Upper lobe of right lung (tissue), 1 donor: ENCODE results near the gene BACE1. TPM values are rescaled to one million over a fixed set of nuclear protein-coding genes. Genes with fewer than 3 reads are reported as not detected.
"Not testable (repeated sequence)": the region's sequence is repeated elsewhere in the genome, so short reads cannot be mapped to it uniquely, and the experiment has no call there.

ENCODE experiments used
- ATAC-seq: fragments of 200-7000 bp; cut with Tn5 transposase; one replicate; pipeline ENCODE4 v1.9.1; 2020; ENCODE audit warnings: mild to moderate bottlenecking, moderate library complexity
- DNase-seq: peaks from one replicate; pipeline ENCODE4 v3.0.0-alpha.2; 2020
- H3K27ac ChIP-seq: fragments of 200-600 bp; one replicate; pipeline ENCODE4 v1.8.0; 2022
- H3K27me3 ChIP-seq: fragments of 200-600 bp; one replicate; pipeline ENCODE4 v1.8.0; 2022; ENCODE audit warnings: mild to moderate bottlenecking
- H3K36me3 ChIP-seq: fragments of 200-600 bp; one replicate; pipeline ENCODE4 v1.8.0; 2022
- H3K4me1 ChIP-seq: fragments of 200-600 bp; one replicate; pipeline ENCODE4 v1.8.0; 2022
- H3K4me3 ChIP-seq: fragments of 200-600 bp; one replicate; pipeline ENCODE4 v1.8.0; 2022; ENCODE audit warnings: mild to moderate bottlenecking
- H3K9me3 ChIP-seq: fragments of 200-600 bp; one replicate; pipeline ENCODE4 v1.8.0; 2022
- intact Hi-C: fragments of 100-400 bp; cut with DNase I; formaldehyde crosslinking; loops from one replicate; pipeline ENCODE4 v1.11.0; 2022
- total RNA-seq: library from RNA; stranded (reverse); fragmentation: NEBNext Ultra II Directional; extraction: Animal tissue kit (Norgen Biotek cat#: 25700); gene quantifications from one replicate; pipeline ENCODE4 v1.2.1, GENCODE V29; 2021
- TF ChIP-seq, protein P1 (sequence below): fragments of 200-600 bp; IDR thresholded peaks from one replicate; pipeline ENCODE4 v1.8.0; 2022; ENCODE audit warnings: antibody characterized with exemption
- donor health status: DM: no; HTN: yes; CAD: no; lungs with severe emphysema.

The BACE1 gene
- total RNA-seq, 1 donor from 2014 or later, result 28.9 TPM

- H3K36me3 ChIP-seq, result no peaks in the 10 kb centered on the region
- H3K27ac ChIP-seq, result peak within 1 kb of the TSS; percentile 97
- H3K4me1 ChIP-seq, result peaks cover 9% of the 10 kb centered on the region
- peak; percentile 97 for DNase-seq
- TF ChIP-seq, protein P1, sequence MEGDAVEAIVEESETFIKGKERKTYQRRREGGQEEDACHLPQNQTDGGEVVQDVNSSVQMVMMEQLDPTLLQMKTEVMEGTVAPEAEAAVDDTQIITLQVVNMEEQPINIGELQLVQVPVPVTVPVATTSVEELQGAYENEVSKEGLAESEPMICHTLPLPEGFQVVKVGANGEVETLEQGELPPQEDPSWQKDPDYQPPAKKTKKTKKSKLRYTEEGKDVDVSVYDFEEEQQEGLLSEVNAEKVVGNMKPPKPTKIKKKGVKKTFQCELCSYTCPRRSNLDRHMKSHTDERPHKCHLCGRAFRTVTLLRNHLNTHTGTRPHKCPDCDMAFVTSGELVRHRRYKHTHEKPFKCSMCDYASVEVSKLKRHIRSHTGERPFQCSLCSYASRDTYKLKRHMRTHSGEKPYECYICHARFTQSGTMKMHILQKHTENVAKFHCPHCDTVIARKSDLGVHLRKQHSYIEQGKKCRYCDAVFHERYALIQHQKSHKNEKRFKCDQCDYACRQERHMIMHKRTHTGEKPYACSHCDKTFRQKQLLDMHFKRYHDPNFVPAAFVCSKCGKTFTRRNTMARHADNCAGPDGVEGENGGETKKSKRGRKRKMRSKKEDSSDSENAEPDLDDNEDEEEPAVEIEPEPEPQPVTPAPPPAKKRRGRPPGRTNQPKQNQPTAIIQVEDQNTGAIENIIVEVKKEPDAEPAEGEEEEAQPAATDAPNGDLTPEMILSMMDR, result no peak
- no peaks in the 10 kb centered on the region for H3K27me3 ChIP-seq
- H3K4me3 ChIP-seq, result peak within 1 kb of the TSS; percentile 88
- ATAC-seq, result peak; percentile 99
- no peaks in the 10 kb centered on the region for H3K9me3 ChIP-seq
- intact Hi-C loops, result no loop called here
These were observed 11.7 kb upstream of the BACE1 start, which contains the start of gene CEP164 for GRCh38 chr11:117327567-117328374. TSS of gene CEP164 (plus strand) at chr11:117327854. CDS start at chr11:117338587, 10,733 bp downstream.

GRCh38 chr11:117327255-117327566 is 11.2 kb upstream of the BACE1 start:
- H3K36me3 ChIP-seq, ATAC-seq, DNase-seq, H3K9me3 ChIP-seq, intact Hi-C loops, H3K27me3 ChIP-seq, H3K4me1 ChIP-seq: not testable (repeated sequence)
- peak overlapping the region; percentile 97 for H3K27ac ChIP-seq
- peak overlapping the region; percentile 88 for H3K4me3 ChIP-seq

GRCh38 chr11:117319214-117319840 is 3.3 kb upstream of the BACE1 start:
- Histone ChIP-seq H3K4me3 (no peak overlapping the region), H3K36me3 (no peaks in the 10 kb centered on the region), H3K9me3 (no peaks in the 10 kb centered on the region), H3K27me3 (no peaks in the 10 kb centered on the region), H3K4me1 (peaks cover 18% of the 10 kb centered on the region), H3K27ac (no peak overlapping the region)
- DNase-seq (no peak), ATAC-seq (no peak)
- intact Hi-C loops, result no loop called here
- TF ChIP-seq, protein P1, result no peak

DNA sequence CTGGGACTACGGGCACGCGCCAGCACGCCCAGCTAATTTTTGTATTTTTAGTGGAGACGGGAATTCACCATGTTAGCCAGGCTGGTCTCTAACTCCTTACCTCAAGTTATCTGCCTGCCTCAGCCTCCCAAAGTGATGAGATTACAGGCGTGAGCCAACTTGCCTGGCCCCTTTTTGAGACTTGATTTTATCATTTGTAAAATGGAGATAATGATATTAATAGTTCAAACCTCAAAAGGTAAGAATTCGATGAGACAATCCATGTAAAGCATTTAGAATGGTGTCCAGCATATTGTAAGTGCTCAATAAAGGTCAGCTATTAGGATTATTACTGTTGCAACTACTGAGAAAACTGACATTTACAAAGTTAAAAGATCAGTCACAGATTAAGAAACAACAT is 2.7 kb upstream of the BACE1 start:
- TF ChIP-seq, protein P1, result no peak
- Histone ChIP-seq H3K4me3 (no peak overlapping the region), H3K27me3 (no peaks in the 10 kb centered on the region), H3K9me3 (no peaks in the 10 kb centered on the region), H3K36me3 (no peaks in the 10 kb centered on the region), H3K4me1 (peaks cover 22% of the 10 kb centered on the region), H3K27ac (no peak overlapping the region)
- no peak for DNase-seq
- no peak for ATAC-seq
- intact Hi-C loops, result no loop called here

GRCh38 chr11:117315285-117316196 is 515 bp downstream of the BACE1 start:
- no peaks in the 10 kb centered on the region for H3K27me3 ChIP-seq
- H3K27ac ChIP-seq, result peak overlapping the region; percentile 6
- no peaks in the 10 kb centered on the region for H3K9me3 ChIP-seq
- H3K4me3 ChIP-seq, result peak overlapping the region; percentile 86
- no peak for DNase-seq
- H3K36me3 ChIP-seq, result no peaks in the 10 kb centered on the region
- TF ChIP-seq, protein P1, result no peak
- ATAC-seq, result peak; percentile 60
- intact Hi-C loops, result no loop called here
- peaks cover 24% of the 10 kb centered on the region for H3K4me1 ChIP-seq
